NAMALWA (cell line): ENCODE results near the gene WDR70.
A peak's percentile ranks its signal among the peaks of the same experiment; 100 is the strongest.
"Not testable (repeated sequence)": the region's sequence is repeated elsewhere in the genome, so short reads cannot be mapped to it uniquely, and the experiment has no call there.

Experiments used
- DNase-seq: peaks from one replicate; pipeline ENCODE4 v3.0.0-alpha.2; 2015; ENCODE audit warnings: low spot score

Gene WDR70

GRCh38 chr5:37454402-37455055, 75.4 kb downstream of the WDR70 start:
- not testable (repeated sequence) for DNase-seq

- not testable (repeated sequence) for DNase-seq
Observed at GRCh38 chr5:37463191-37464051, 84.3 kb downstream of the WDR70 start.

DNA sequence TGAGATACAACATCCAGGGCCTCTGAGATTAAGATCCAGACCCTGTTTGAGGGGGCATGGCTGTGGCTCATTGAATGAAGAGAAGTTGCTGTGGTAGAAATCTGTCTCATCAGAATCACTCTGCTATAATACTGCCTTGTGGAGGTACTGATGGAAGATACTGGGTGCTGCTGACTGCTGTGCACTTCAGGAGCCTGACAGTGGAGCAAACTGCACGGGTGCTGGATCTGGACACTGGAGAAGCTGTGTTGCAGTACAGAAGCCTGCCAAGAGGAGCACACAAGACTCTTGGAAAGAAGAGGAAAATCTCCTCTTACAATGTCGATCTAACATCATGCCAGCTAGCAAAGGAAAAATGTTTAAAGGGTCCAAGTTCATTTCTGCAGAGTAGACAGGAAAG, 85.5 kb downstream of the WDR70 start:
- not testable (repeated sequence) for DNase-seq

GRCh38 chr5:37469383-37469782, 90.3 kb downstream of the WDR70 start:
- not testable (repeated sequence) for DNase-seq

GRCh38 chr5:37471666-37472197, 92.6 kb downstream of the WDR70 start:
- no peak for DNase-seq

DNA sequence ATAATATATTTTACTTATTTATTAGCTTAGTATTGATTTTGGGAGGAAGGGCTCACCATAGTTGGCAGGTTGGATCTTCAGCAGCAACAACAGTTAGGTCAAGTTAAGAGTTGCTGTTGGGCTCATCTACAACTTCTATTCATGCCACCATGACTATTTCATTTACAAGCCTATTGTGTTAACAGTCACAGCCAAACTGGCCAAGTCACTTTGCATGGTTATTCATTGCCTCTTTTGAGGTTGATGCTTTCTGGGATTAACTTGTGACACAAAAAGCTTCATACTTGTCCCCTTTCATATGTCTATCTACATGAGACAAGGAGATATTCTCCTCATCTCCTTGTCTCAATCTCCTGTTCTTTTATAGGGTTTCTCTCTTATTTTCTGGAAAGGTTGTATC, 98.3 kb downstream of the WDR70 start:
- no peak for DNase-seq

DNA sequence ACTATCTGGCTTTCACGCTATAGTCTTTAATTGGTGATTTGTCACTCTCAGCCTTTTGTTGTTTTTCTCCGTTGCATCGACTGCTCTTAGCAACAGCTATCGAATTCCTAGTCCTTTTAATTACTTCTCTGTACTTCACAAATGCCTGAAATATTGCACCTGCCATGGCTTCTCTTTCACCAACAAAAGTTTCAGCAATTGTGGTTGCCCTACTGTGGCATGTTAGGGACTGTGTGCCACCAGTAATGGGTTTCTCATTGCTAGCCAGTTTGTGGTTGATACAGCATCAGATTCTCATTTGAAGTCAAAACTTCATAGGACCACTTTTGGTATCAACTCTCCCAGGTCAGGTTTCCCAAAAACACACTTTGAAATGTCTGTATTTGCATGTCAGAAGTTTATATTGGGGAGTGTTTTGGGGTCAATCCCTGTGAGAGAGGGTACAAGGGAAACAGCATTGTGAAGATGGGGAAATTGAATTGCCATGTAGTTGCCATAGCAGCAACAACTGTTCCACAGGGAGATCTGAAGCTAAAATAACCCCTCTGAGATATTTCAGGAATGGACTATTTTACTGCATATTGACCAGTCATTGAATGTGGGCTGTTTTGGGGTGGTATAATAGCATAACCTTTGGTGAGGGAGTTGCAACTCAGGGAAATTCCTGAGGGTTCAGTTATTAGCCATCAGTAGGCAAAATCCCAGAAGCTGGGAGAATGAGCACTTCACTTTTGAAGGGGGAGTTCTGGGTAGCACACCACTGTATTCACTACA, 99.2 kb downstream of the WDR70 start:
- no peak for DNase-seq

GRCh38 chr5:37481395-37481794, 102.3 kb downstream of the WDR70 start:
- not testable (repeated sequence) for DNase-seq

GRCh38 chr5:37490120-37490810, 111.1 kb downstream of the WDR70 start:
- DNase-seq = no peak

DNA sequence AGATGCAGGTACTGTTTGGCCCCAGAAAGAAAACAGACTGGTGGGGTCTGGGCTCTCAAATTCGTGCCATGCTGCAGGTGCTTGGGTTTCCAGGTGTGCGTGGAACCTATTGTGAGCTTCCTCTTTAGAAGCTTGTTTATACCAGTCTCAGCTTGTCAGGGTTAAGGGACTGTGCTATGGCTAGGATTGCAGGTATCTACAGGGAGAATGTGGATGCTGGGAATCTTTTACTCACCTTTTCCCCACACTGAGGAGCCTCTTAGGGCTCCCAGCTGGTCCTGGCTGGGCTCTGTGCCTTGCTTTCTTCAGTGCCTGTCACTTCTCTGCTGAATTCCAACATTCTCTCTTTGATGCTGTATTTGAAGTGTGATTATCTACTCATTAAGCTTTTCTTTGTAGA, 111.8 kb downstream of the WDR70 start:
- no peak for DNase-seq

- no peak for DNase-seq
Observed at GRCh38 chr5:37492778-37493555, 113.8 kb downstream of the WDR70 start.

- no peak for DNase-seq
Observed at GRCh38 chr5:37494756-37495155, 115.6 kb downstream of the WDR70 start.

DNA sequence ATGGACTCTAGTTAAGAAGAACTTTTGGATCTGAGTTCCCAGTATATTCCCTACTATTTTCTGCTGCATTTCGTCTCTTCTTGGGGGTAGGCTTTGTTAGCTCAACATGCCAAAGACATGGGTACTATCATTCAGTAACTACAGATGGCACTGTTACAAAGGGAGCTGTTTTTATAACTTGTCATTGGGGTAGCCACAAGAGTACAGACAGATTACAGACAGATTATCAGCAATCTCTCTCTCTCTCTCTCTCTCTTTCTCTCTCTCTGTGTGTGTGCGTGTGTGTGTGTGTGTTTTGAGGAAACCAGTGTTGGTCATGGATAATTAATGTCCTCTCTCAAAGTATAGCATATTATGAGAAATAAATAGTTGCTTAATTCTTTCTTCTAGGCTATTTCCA, 116.1 kb downstream of the WDR70 start:
- peak; percentile 8 for DNase-seq

DNA sequence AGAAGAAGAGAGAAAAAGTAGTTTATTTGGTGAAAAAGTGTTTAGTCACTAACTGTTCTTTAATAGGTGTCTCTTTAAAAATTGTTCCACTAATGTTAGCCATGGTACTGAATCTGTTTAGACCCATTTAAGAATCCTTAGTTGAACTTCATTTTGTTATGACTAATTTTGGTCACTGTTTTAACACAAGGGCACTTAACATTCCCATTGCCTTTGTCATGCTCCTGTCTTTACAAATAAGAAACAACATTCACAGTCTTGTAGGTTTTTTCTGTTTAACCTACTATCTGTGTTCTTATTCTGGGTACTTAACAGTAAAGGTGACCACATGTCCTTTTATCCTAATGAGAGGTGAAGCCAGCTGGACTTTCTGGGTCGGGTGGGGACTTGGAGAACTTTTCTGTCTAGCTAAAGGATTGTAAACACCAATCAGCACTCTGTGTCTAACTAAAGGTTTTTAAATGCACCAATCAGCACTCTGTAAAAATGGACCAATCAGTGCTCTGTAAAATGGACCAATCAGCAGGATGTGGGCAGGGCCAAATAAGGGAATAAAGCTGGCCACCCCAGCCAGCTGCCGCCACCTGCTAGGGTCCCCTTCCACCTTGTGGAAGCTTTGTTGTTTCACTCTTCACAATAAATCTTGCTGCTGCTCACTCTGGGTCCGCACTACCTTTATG, 116.7 kb downstream of the WDR70 start:
- DNase-seq = no peak

DNA sequence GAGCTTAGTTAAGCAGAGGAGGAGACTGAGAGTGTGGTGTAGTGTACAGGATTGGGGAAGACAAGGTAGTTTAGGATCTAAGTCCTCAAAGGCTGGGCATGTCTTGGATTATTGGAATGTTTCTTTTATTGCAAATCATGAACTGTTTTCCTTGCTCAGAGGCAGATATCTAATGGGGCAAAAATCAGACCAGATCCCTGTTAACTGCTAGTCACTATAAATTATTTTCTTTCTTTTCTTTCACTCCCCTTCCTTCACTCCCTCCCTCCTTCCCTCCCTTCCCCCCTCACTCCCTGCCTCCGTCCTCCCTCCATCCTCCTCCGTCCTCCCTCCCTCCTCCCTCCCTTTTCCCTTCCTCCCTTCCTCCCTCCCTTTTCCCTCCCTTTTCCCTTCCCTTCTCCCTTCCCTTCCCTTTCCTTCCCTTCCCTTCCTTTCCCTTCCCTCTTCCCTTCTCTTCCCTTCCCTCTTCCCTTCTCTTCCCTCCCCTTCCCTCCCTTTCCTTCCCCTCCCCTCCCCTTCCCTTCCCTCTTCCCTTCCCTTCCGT, 117.9 kb downstream of the WDR70 start:
- DNase-seq = no peak

DNA sequence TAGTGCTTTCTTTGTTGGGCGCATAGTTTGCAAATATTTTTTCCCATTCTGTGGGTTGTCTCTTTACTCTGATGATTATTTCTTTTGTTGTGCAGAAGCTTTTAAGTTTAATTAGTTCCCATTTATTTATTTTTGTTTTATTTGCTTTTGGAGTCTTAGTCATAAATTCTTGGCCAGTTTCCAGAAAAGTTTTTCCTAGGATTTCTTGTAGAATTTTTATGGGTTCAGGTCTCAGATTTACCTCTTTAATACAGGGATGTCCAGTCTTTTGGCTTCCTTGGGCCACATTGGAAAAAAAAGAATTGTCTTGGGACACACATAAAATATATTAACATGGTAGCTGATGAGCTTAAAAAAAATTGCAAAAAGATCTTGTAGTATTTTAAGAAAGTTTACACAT, 122.0 kb downstream of the WDR70 start:
- DNase-seq = no peak

DNA sequence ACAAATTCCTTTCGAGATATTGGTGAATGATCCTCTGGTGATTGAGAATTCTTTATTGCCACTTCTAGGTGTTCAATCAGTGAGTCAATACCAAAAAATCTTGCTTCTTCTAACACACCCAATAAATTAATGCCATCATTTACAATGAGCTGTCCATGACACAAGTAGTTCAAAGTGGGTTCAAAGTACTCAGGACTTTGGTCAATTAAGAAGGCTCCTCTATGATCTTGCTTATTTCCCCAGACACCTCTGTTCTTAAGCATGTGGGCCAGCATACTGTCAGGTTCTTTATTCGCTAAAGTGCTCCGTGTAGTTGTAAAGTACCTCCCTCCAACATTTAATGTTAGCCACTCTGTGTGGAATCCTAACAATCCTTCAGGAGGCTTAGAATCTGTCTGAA, 127.1 kb downstream of the WDR70 start:
- DNase-seq = no peak

DNA sequence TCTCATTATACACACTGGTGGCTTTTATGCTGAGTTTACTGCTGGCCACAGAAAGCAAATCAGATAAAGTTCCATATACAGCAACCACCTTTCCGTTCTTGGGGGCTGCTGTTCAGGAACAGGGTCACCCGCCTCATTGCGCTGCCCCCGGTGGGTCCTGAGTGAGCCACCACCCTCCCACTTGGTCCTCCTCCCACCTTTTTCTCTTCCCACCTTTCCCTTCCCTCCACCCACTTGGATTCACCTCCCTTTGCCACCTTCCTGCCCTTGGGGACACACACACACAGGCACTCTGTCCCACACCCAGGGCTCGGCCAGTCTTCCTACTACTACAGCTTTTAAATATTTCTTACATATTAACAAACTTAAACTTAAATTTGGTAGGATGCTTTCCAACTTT, 127.6 kb downstream of the WDR70 start:
- no peak for DNase-seq

- no peak for DNase-seq
Observed at GRCh38 chr5:37511646-37512045, 132.5 kb downstream of the WDR70 start.

DNA sequence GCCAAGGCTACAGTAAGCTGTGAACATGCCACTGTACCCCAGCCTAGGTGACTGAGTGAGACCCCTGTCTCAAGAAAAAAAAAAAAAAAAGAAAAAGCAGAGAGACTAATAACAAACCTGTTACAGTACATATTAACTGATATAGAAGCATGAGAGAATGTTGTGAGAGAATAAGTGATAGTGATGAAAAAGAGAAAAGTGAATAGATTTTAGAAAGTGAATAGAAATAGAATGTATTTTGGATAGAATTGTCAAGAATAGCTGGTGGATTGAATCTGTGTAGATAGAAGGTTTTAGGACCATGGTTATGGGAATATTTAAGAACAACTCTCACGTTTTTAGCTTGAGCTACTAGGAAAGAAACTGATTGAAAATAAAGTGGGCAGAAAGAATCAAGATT, 135.8 kb downstream of the WDR70 start:
- DNase-seq = no peak
